Activated gamma-delta T cell (primary cell): Measurements from ENCODE around the gene UBE2E3.

Experiments used
- DNase-seq: peaks from one replicate; lab custom pipeline; 2025; lab: John Stamatoyannopoulos, UW

Gene UBE2E3

DNA sequence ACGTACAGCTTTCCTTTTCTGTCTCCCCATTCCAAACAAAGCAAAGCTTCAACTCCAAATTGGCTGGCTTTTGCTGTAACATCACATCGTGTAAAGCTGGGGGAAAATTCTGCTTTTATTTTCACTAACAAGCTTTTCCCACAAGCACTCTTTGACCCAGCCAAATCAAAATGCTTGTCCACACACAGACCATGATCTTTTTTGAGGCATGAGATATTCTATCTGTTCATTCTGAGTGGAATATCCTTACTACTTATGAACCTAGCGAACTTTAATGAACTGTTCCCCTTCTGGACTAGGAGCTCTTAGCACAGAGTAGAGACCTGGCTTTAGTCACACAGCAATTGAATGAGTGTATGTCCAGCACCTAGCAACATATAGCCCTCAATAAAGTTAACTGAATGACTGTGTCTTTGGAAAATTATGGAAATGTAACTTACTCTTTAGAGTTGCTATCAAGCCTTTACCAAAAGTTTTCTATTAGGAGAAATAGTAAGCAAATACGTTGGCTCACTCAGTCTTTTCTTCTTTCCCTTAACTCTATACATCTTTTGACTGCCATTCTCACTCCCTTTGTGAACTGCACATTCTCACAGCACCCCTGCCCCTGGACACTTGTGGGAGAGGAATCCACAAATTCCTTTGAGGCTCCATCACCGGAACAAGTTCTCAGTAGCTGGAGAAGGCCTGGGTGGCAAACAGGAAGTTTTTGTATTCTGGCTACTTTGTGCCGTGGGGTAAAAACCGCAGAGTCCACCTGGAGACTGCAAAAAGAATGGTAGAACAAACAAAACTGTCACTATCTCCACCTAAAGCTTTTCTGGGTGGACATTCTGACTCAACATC, 1.3 kb upstream of the UBE2E3 start:
- no peak for DNase-seq

DNA sequence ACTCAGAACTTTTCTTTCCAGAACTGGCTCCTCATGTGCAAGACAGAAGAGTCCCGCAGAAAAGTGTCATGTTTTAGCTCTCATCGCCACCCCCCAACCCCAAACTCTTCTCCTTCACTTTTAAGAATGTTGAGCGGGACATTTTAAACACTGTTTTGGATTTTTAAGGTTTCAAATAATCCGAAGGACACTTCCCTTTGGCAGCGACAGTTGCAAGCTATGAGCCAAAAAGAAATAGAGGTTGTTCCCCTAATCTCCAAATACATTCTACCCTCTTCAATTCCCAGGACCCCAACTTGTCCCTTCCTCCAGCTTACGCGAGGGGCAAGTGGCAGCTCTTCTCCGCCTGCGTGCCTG, 678 bp upstream of the UBE2E3 start:
- no peak for DNase-seq

GRCh38 chr2:180980943-180981911, 822 bp downstream of the UBE2E3 start:
- no peak for DNase-seq

- DNase-seq, result no peak
Measured at GRCh38 chr2:180983468-180984242, 3.2 kb downstream of the UBE2E3 start.

DNA sequence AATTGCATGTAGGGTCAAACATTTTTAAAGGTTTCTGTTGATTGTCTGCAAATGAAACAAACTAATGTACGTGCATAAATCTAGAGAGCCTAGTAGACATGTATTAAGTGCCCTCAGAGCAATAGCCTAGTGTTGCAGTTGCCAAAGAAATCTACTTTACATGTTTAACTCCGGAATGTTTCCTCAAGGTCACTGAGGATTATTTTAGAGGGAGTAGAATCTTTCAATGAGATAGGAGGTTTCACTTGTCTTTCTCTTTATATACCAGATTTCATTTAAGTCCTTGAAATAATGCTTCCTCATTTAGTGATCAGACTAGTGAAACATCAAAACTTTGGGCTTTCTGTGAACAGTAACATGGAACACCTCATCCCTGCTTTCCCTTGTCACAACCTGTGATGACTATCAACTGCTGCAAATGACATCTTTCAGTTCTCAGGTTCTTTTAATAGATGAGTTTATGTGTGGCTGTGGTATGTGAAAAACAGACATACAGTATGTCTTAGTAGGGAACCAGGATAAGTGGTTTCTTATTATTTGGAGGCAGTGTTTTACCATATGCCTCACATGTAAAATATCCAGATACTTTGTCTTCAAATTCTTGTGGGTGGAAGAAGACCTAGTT, 5.5 kb downstream of the UBE2E3 start:
- DNase-seq, result no peak

DNA sequence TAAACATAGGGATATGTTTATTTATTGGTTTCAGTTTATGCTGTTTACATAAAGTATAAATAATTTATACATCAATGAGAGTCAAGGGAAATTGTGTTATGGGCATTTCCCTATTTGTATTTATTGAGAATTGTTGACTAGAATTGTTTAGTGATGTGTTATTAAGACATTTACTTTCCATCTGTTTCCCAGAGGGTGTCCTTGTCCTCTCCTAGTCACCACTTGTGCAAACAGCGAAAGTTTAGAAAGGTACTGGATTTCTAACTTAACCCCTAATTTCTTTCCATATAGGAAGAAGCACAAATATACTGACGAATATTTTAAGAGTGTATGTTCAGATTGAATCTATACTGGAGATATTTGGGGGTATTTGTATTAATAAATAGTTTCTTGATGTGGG, 6.7 kb downstream of the UBE2E3 start:
- no peak for DNase-seq

DNA sequence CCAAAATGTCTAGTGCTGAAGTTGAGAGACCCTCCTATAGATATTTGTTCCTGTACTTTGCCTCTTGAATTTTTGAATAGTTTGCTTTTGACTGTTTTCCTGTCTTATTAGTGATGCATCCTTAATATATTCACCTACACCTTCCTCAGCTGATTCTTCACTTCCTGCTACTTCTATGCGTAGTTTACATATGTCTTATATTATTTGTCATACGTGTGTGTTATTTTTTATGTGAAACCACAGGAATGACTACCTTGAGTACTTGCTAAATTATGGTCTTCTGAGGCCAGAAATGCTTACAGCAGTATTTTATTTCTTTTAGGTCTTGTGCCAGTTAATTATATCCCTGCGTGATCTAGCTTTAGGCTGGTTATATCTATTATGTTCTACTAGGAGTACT, 9.9 kb downstream of the UBE2E3 start:
- DNase-seq, result no peak

- no peak for DNase-seq
Measured at GRCh38 chr2:180990794-180991193, 10.4 kb downstream of the UBE2E3 start.

- DNase-seq, result no peak
Measured at GRCh38 chr2:180991361-180991760, 11.0 kb downstream of the UBE2E3 start.

DNA sequence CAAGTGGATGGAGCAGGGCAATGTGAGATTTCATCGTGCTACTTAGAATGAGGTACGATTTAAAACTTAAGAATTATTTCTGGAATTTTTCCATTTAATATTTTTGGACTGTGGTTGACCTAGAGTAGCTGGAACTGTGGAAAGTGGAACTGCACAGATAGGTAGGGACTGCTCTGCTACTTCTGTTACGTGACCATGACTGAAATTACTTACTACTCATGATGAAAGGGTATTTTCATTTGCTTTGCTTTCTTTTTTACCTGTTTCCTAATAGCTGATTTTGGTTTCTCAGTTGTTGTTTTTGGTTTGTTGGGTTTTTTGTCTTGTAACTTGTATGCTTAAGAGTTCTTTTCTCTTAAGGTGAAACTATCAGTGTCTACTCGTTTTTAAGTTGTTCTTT, 11.4 kb downstream of the UBE2E3 start:
- DNase-seq, result no peak

DNA sequence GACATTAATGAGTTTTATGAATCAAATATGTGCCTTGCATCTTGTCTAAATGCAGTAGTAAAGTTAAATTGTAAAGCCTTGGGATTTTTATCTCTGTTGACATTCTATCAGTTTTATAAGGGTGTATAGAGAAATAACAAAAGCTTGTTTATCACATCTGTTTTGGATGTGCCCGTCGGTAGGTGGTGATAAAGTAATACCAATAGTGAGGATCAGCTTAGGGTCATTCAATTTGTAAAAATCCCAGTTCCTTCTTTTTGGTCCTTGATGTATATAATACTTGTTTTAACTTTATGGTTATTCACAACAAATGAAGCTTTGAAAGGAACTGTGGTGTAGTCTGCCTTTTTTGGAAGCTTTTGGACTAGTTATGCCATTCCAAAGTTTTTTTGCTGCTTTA, 12.6 kb downstream of the UBE2E3 start:
- no peak for DNase-seq

- no peak for DNase-seq
Measured at GRCh38 chr2:180999274-180999964, 19.0 kb downstream of the UBE2E3 start.

- DNase-seq, result no peak
Measured at GRCh38 chr2:181004647-181005325, 24.4 kb downstream of the UBE2E3 start.

DNA sequence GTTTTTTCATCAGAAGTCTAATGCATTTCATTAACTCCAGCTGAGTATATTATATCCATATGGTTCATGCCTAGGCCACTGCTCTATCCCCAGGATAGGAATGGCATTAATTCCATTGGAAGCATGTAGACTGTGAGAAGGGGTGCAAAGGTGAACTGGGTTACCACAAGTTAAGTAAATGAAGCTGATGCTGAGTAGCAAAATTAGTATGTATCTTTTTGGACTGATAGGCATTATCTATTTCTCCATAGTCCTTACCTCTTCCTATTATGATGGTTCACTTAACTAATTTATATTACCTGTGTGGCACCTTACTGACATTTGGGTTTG, 24.9 kb downstream of the UBE2E3 start:
- DNase-seq, result no peak

DNA sequence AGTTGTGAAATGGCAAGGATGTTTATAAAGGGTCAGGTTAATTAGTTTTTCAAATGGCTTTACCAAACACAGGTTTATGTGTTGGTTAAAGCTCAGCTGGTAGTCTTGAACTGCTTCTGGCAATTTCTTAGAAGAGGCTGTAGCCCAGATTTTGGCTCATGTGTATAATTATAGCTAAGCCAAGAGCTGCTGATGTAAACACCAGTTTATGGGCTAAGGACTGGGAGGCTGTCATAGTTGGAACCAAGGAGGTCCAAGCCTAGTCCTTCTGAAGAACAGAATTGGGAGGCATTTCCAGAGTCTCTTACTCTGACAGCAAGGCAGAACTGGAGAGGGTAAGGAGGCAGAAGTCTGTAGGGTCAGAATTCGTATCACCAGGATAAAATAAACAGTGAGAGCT, 25.4 kb downstream of the UBE2E3 start:
- DNase-seq, result no peak

GRCh38 chr2:181007086-181007837, 26.9 kb downstream of the UBE2E3 start:
- DNase-seq, result no peak

DNA sequence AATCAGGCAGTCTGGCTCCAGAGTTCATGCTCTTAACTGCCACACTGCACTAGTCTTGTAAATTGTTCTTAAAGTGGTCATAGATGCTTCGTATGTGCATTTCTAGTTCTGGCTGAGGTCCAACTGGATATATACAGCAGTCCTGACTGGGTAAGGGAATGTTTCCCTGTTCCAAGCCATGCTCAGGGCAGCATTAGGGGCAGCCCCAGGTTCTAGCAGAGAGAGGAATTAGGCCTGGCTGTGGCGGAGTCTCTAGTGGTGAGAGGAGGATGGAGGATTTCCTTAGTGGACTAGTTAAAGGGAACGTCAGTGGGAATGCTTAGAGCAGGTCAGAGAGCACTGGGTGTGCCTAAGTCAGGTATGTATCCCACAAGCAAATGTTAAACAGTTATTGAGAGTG, 28.0 kb downstream of the UBE2E3 start:
- DNase-seq, result no peak

GRCh38 chr2:181021199-181021789, 40.9 kb downstream of the UBE2E3 start:
- DNase-seq, result no peak

GRCh38 chr2:181022652-181023051, 42.2 kb downstream of the UBE2E3 start:
- no peak for DNase-seq

DNA sequence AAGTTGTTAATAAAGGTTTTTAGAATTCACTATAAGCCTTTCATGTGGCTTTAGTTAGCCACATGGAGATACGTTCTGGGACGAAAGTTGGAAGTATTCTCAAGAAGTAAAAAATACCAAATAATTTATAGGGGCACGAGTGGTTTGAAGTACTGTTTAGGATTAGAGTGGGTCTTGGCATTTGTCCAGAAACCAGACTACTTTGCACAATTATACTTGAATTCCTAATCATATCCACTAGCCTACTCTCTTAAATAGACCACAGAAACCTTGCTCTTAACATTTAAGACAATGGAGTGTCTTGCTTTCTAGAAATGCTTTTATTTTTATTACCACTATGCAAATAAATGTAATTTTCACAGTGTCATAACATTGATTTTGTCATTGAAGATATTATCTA, 44.6 kb downstream of the UBE2E3 start:
- DNase-seq, result no peak
